ENCODE measurements around the gene GPRIN2. TPM values are rescaled to one million over a fixed set of nuclear protein-coding genes. Genes with fewer than 3 reads are reported as not detected.

The GPRIN2 gene
- total RNA-seq, 2 donors from 2014 or later = 32.3 to 34.4 TPM

- Histone ChIP-seq H3K27ac (no peak overlapping the region), H3K4me3 (no peak overlapping the region), H3K9ac (ENCODE audit: low read depth in 2 of 2, low read length in 2 of 2) (no peak overlapping the region), H3K4me1 (peaks cover 4% of the 10 kb centered on the region), H3K36me3 (no peaks in the 10 kb centered on the region), H3K9me3 (no peaks in the 10 kb centered on the region), H3K27me3 (no peaks in the 10 kb centered on the region)
- peak; percentile 19 for DNase-seq
- no peak for TF ChIP-seq CTCF (IDR thresholded peaks at IDR 0.05)
- intact Hi-C loops (cut with DNase I) = no loop called here
Measured at GRCh38 chr10:46546591-46547540, 9.6 kb downstream of the GPRIN2 start.

DNA sequence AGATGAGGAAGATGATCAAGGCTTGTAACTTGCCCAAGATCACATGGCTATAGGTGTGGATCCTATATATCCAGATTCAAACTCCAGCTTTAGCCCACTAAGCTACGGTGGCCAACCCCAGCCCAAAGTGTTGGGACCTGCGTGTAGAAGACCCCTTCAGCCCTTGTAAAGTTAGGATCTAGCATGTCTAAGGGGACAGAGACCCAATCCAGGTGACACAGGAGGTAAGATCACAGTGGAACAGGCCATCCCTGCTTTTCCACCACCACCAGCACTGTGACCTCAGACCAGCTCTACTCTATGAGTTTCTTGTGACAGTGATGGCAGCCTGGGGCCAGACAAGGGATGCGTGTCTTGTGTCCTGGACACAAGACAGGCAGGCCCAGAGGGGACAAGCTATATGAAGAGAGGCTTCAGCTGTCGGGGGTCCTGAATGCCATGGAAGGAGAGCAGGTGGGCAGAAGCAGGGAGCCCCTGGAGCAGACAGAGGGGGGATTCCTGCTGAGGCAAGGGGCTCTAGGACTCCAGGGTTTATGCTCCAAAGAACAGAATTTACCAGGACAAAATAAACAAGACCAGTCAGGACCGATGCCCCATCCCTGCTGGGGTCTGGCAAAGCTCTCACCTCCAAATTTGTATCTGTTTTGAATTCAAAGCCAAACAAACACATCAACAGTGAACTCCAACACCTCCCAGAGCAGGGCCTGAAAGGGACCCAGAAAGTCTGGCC, 10.4 kb downstream of the GPRIN2 start:
- Histone ChIP-seq H3K9me3 (no peaks in the 10 kb centered on the region), H3K36me3 (no peaks in the 10 kb centered on the region), H3K27me3 (no peaks in the 10 kb centered on the region), H3K4me3 (no peak overlapping the region), H3K27ac (no peak overlapping the region), H3K9ac (ENCODE audit: low read depth in 2 of 2, low read length in 2 of 2) (no peak overlapping the region), H3K4me1 (peaks cover 5% of the 10 kb centered on the region)
- intact Hi-C loops (cut with DNase I) = no loop called here
- TF ChIP-seq CTCF (IDR thresholded peaks at IDR 0.05) = no peak
- DNase-seq = peak; percentile 20

DNA sequence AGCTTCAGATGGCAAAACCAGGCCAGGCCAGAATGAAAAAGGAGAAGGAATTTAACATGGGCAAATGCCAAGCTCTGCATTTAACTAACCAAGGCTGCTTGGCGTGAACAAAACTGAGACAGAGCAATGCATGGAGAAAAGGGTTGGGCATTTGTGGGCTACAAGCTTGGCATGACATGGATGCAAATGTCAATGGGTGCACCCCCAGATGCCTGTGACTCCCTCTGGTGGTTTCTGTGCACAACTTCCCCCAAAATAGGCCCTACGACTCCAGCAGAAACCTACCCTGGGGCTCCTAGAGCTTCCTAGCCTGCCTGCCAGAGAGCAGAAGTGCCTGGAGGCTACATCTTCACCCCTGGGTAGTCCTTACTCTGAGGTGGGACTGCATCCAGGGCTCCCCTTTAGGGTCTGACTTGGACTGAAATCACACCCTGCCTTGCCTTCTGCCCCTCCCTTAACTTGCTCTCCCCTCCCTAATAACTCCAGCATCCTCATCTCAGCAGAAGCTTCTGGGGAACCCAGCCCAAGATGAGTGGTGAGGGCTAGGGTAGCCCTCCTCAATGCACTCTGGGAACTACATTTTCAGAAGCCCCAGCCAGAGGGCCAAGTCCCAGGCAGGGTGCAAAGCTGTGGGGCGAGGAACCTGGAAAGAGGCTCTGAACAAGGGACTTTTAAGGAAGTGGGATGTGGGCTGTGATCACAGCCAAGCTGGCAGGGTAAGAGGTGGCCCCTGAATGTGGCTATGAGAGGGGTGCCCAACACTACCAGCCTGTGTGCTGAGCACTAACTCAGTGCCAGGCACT, 11.3 kb downstream of the GPRIN2 start:
- H3K27ac ChIP-seq = no peak overlapping the region
- H3K9me3 ChIP-seq = no peaks in the 10 kb centered on the region
- H3K36me3 ChIP-seq = no peaks in the 10 kb centered on the region
- H3K4me3 ChIP-seq = no peak overlapping the region
- peak; percentile 33 for TF ChIP-seq CTCF (IDR thresholded peaks at IDR 0.05)
- DNase-seq = peak; percentile 24
- H3K27me3 ChIP-seq = no peaks in the 10 kb centered on the region
- peaks cover 13% of the 10 kb centered on the region for H3K4me1 ChIP-seq
- H3K9ac ChIP-seq (ENCODE audit: low read depth in 2 of 2, low read length in 2 of 2) = no peak overlapping the region
- intact Hi-C loops (cut with DNase I) = no loop called here

DNA sequence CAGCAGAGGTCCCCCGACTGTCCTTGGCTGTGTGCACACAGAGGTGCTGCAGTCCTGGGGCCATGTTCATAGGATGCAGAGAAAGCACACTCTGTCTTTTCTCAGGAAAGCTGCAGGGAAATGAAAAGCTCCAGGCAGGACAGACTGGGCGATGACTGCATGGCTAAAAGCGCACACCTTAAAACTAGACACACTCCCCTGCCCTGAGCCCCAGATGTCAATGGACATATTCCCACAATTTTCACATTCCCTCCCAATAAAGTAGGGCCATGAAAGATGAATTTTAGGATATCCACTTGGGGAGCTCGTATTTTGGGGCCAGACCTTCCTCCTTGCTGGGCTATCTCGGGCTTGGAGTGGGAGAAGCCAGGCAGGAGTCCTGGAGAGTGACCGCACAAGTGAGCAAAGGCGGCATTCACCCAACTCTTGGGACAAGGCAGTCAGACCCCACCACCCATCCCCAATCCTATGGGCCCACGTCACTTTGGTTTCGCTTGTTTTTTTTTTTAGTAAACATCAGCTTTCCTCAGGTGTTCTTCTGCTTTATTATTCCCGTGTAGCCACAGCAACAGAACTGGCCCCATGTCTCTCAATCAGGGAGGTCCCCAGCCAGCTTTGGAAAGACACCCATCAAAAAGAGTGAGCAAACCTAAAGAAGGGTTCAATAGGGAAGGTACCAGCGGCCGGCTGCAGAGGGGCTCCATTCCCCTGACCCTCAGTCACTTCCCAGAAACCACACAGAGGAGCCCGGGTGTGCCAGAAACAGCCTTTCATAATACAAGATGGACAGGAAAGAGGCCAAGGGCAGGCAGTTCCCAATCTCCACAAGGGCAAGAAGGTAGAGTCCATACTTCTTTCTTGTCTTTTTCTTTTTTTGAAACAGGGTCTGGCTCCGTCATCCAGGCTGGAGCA, 12.7 kb downstream of the GPRIN2 start:
- no peak for TF ChIP-seq CTCF (IDR thresholded peaks at IDR 0.05)
- H3K27ac ChIP-seq = no peak overlapping the region
- intact Hi-C loops (cut with DNase I) = no loop called here
- H3K36me3 ChIP-seq = no peaks in the 10 kb centered on the region
- no peak for DNase-seq
- H3K9me3 ChIP-seq = no peaks in the 10 kb centered on the region
- H3K4me1 ChIP-seq = peaks cover 21% of the 10 kb centered on the region
- H3K9ac ChIP-seq (ENCODE audit: low read depth in 2 of 2, low read length in 2 of 2) = no peak overlapping the region
- H3K27me3 ChIP-seq = no peaks in the 10 kb centered on the region
- no peak overlapping the region for H3K4me3 ChIP-seq
